Panc1 (cell line): ENCODE measurements around the gene SYT8. TPM values are rescaled to one million over a fixed set of nuclear protein-coding genes. Genes with fewer than 3 reads are reported as not detected.

Source experiments
- ATAC-seq: fragments of 200-7000 bp; cut with Tn5 transposase; 2 replicates; pipeline ENCODE4 v1.9.1; 2020; ENCODE audit warnings: mild to moderate bottlenecking, moderate library complexity
- BruUV-seq: library from RNA; stranded (reverse); fragments of 400-500 nt; replicated peaks from 2 replicates; lab custom pipeline; 2021; lab: Mats Ljungman, UMichigan
- CTCF ChIA-PET: fragments of 300-600 bp; sonication (Branson Sonifier 250); formaldehyde crosslinking; loops from one replicate; lab custom pipeline; 2022; ENCODE audit warnings: antibody characterized with exemption; lab: Charles Lee
- POLR2A ChIA-PET: fragments of 300-600 bp; sonication (Branson Sonifier 250); formaldehyde crosslinking; loops from one replicate; lab custom pipeline; 2022; ENCODE audit warnings: antibody characterized with exemption; lab: Charles Lee
- DNase-seq: peaks from one replicate; pipeline ENCODE4 v3.0.0-alpha.2; 2010; ENCODE audit warnings: low read depth, low spot score
- H3K27ac ChIP-seq: 2 replicates; pipeline ENCODE4 v1.5.1; 2011; ENCODE audit warnings: mild to moderate bottlenecking, low read length, inconsistent platforms
- H3K27me3 ChIP-seq: fragments of 200-500 bp; sonication (Bioruptor generic); 2 replicates; pipeline ENCODE4 v1.6.0; 2014; ENCODE audit warnings: low read length, inconsistent platforms; ENCODE audit not compliant: control insufficient read depth, insufficient read depth
- H3K36me3 ChIP-seq: fragments of 200-500 bp; sonication (Bioruptor generic); 2 replicates; pipeline ENCODE4 v1.5.1; 2014; ENCODE audit warnings: inconsistent platforms, mild to moderate bottlenecking, low read length, moderate library complexity; ENCODE audit not compliant: control insufficient read depth, insufficient read depth
- H3K4me1 ChIP-seq: 2 replicates; pipeline ENCODE4 v1.5.1; 2011; ENCODE audit warnings: inconsistent platforms, mild to moderate bottlenecking, low read length, moderate library complexity; ENCODE audit not compliant: control insufficient read depth, insufficient read depth
- H3K4me3 ChIP-seq, 2 experiments: 2 replicates each; pipeline ENCODE4 v1.5.1; 2011 to 2012; ENCODE audit warnings: low read depth in 2 of 2, low read length in 2 of 2, mild to moderate bottlenecking in 2 of 2, inconsistent platforms in 1 of 2, moderate library complexity in 1 of 2
- H3K9me3 ChIP-seq: fragments of 200-500 bp; sonication (Bioruptor generic); 2 replicates; pipeline ENCODE4 v1.5.1; 2014; ENCODE audit warnings: low read depth, mild to moderate bottlenecking, inconsistent platforms, low read length, moderate library complexity; ENCODE audit not compliant: control insufficient read depth, insufficient read depth
- CTCF ChIP-seq: fragments of 450-650 bp; IDR thresholded peaks from 2 replicates; pipeline ENCODE4 v1.5.1; 2017; ENCODE audit warnings: mild to moderate bottlenecking
- POLR2AphosphoS5 ChIP-seq: IDR thresholded peaks from 2 replicates; pipeline ENCODE4 v1.6.1; 2012; ENCODE audit warnings: mild to moderate bottlenecking, low read depth, low read length, moderate library complexity
- REST ChIP-seq, 2 experiments: IDR thresholded peaks; 2 replicates each; pipeline ENCODE4 v1.6.1; 2011 to 2012; ENCODE audit warnings: low read depth in 2 of 2, control low read depth in 1 of 2, low read length in 1 of 2, mild to moderate bottlenecking in 1 of 2, moderate library complexity in 1 of 2; ENCODE audit not compliant: insufficient read depth in 1 of 2
- SIN3A ChIP-seq: IDR thresholded peaks from 2 replicates; pipeline ENCODE4 v1.6.1; 2012; ENCODE audit warnings: low read depth, mild to moderate bottlenecking, low read length, moderate library complexity, borderline replicate concordance; ENCODE audit not compliant: insufficient read depth
- TCF7L2 ChIP-seq: IDR thresholded peaks from 2 replicates; pipeline ENCODE4 v1.6.1; 2011; ENCODE audit warnings: mild to moderate bottlenecking, low read depth, low read length, inconsistent platforms
- in situ Hi-C: cut with HindIII; loops from 2 replicates; pipeline ENCODE4 v1.10.0; 2016; ENCODE audit warnings: low sequenced_read_pairs, low pct_unique_long_range_greater_than_20kb
- intact Hi-C: fragments of 100-400 bp; cut with micrococcal nuclease; formaldehyde crosslinking; loops from one replicate; pipeline ENCODE4 v1.10.0; 2022; ENCODE audit not compliant: unreplicated experiment
- total RNA-seq: library from RNA; stranded (reverse); gene quantifications from one replicate; pipeline ENCODE4 v1.2.1, GENCODE V29; 2021; ENCODE audit not compliant: unreplicated experiment

SYT8 gene
- total RNA-seq, 1 experiment from 2014 or later, result 3.5 TPM

GRCh38 chr11:1843098-1843473 is 8.3 kb downstream of the SYT8 start:
- H3K27me3 ChIP-seq, result no peaks in the 10 kb centered on the region
- ChIA-PET POLR2A (no interaction called here), CTCF (interaction anchor here (2.3 kb wide), 1 partner anchor 10 kb away, joined by 8 read pairs; no protein-coding TSS in a partner anchor)
- H3K36me3 ChIP-seq, result no peaks in the 10 kb centered on the region
- ATAC-seq (no peak), DNase-seq (no peak)
- H3K4me3 ChIP-seq, result no peak overlapping the region
- intact Hi-C loops (no loop called here), in situ Hi-C loops (no loop called here)
- BruUV-seq, result no TSS peak
- no peaks in the 10 kb centered on the region for H3K9me3 ChIP-seq
- H3K4me1 ChIP-seq, result peaks cover 12% of the 10 kb centered on the region
- H3K27ac ChIP-seq, result no peak overlapping the region
- TF ChIP-seq TCF7L2 (no peak), SIN3A (no peak), REST (IDR thresholded peaks at IDR 0.05; ENCODE audit: insufficient read depth in 1 of 2, low read depth in 2 of 2, low read length in 1 of 2) (no peak)

- DNase-seq (no peak), ATAC-seq (no peak)
- TF ChIP-seq SIN3A (no peak), REST (IDR thresholded peaks at IDR 0.05; ENCODE audit: insufficient read depth in 1 of 2, low read depth in 2 of 2, low read length in 1 of 2) (no peak), TCF7L2 (no peak), POLR2AphosphoS5 (no peak), CTCF (no peak)
- ChIA-PET POLR2A (no interaction called here), CTCF (interaction anchor here (0.7 kb wide), 1 partner anchor 8 kb away, joined by 3 read pairs; no protein-coding TSS in a partner anchor)
- no peaks in the 10 kb centered on the region for H3K36me3 ChIP-seq
- H3K27me3 ChIP-seq, result no peaks in the 10 kb centered on the region
- H3K4me3 ChIP-seq, result no peak overlapping the region
- H3K27ac ChIP-seq, result no peak overlapping the region
- in situ Hi-C loops (no loop called here), intact Hi-C loops (no loop called here)
- no peaks in the 10 kb centered on the region for H3K9me3 ChIP-seq
- BruUV-seq, result no TSS peak
- peaks cover 10% of the 10 kb centered on the region for H3K4me1 ChIP-seq
Observed at GRCh38 chr11:1843796-1844195, 9.0 kb downstream of the SYT8 start.
